Activated CD8-positive, alpha-beta memory T cell treated with anti-CD3 and anti-CD28 coated beads, Interleukin-2, amount 50 U/mL, for 24 hours (primary cell): ENCODE data around the gene CLUH.

Experiments
- DNase-seq: peaks from one replicate; pipeline ENCODE4 v3.0.0-alpha.2; 2020; ENCODE audit errors: extremely low read depth

The CLUH gene

GRCh38 chr17:2721603-2722002 lies 10.0 kb upstream of the CLUH start:
- no peak for DNase-seq

DNA sequence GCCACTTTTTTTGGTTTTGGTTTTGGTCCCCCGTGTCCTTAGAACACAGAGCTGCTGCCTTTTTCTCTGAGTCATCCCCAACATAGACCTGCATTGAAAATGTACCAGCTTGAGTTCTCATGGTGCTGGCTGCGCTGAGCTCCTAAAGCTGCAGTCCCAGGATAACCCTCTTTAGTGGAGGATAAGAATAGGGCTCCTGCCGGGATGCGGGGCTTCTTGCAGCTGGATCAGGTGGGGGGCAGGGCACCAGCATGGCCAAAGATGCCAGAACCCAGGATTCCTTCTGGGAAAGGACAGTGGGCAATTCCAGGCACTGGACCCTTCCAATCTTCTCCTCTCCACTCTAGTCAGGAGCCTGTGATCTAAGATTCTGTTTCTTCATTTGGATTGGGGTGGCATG lies 8.3 kb upstream of the CLUH start:
- no peak for DNase-seq

GRCh38 chr17:2718150-2718938 lies 6.8 kb upstream of the CLUH start:
- no peak for DNase-seq

- DNase-seq, result no peak
Observed at GRCh38 chr17:2716649-2717048, 5.1 kb upstream of the CLUH start.

DNA sequence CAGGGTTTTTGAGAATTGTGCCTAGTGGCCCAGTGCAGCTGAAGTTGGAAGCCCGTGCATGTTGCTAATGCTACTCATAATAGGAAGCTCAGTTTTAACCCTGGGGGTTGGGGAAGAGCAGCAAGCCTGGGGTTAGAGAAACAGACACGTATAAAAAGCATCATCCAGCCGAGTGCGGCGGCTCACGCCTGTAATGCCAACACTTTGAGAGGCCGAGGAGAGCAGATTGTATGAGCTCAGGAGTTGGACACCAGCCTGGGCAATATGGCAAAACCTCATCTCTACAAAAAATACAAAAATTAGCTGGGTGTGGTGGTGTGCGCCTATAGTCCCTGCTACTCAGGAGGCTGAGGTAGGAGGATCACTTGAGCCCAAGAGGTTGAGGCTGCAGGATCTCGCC lies 2.3 kb upstream of the CLUH start:
- no peak for DNase-seq

DNA sequence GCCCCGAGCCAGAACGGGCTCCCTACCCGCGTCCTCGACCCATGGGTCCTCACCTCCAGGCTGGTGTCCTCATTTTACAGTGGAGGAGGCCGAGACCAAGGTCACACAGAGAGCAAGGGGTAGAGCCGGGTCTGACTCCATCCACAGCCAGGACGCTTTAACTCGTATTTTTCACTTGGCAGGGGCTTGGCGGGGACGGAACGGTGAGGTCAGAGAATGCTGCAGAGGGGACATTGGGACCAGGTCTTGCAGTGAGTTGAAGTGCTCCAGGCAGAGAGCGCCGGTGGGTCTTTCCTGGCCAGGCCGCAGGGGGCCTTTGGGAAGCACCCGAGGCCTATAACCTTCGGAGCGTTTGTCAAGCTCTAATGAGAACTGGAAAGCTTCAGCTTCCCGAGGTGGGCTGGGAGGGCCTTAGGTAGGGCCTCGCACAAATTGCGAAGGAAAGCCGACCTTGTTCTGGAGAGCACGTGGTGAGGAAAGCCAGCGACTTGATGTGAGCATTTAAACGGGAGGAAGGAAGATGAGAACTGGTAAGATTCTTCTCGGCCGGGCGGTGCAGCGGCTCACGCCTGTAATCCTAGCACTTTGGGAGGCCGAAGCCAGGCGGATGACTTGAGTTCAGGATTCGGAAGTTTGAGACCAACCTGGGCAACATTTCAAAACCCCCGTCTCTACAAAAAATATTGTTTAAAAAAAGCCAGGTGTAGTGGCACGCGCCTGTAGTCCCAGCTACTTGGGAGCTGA lies 908 bp upstream of the CLUH start:
- DNase-seq, result no peak

GRCh38 chr17:2710803-2711607 lies 559 bp downstream of the CLUH start:
- DNase-seq, result no peak

- DNase-seq, result no peak
Observed at GRCh38 chr17:2710071-2710802, 1.3 kb downstream of the CLUH start.

- no peak for DNase-seq
Observed at GRCh38 chr17:2709183-2709661, 2.3 kb downstream of the CLUH start.

- DNase-seq, result no peak
Observed at GRCh38 chr17:2708585-2709182, 2.9 kb downstream of the CLUH start.

GRCh38 chr17:2707721-2708584 lies 3.6 kb downstream of the CLUH start:
- no peak for DNase-seq

DNA sequence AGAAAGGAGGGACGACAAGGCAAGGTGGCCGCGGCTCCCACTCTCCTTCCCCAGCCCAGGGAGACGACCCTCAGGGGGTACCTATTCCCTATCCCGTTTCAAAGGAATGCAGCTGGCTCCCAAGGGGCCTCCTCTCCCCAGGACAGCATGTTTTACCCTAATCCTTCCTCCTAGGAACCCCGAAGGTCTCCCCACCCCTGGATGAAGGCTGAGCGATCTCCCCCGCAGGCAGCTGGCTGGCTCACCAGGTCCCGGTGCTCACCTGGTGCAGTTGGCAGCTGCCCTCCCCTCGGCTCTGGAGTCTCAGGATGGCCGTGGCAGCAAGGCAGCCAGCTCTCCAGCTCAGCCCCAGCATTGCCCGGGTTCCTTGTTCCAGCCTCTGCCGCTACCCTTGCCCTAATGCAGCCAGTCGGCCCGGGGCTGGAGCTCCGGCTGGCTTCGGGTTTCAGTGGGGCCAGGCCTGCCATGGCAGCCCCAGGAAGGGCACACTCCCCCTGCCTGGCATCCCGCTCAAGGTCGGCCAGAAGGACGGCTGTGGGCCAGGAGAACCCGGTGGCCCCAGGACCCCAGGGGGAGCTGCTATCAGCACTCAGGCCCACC lies 4.6 kb downstream of the CLUH start:
- DNase-seq, result no peak

- DNase-seq, result no peak
Observed at GRCh38 chr17:2705888-2706795, 5.4 kb downstream of the CLUH start.

- no peak for DNase-seq
Observed at GRCh38 chr17:2705263-2705662, 6.3 kb downstream of the CLUH start.

- DNase-seq, result no peak
Observed at GRCh38 chr17:2704890-2705248, 6.7 kb downstream of the CLUH start.

DNA sequence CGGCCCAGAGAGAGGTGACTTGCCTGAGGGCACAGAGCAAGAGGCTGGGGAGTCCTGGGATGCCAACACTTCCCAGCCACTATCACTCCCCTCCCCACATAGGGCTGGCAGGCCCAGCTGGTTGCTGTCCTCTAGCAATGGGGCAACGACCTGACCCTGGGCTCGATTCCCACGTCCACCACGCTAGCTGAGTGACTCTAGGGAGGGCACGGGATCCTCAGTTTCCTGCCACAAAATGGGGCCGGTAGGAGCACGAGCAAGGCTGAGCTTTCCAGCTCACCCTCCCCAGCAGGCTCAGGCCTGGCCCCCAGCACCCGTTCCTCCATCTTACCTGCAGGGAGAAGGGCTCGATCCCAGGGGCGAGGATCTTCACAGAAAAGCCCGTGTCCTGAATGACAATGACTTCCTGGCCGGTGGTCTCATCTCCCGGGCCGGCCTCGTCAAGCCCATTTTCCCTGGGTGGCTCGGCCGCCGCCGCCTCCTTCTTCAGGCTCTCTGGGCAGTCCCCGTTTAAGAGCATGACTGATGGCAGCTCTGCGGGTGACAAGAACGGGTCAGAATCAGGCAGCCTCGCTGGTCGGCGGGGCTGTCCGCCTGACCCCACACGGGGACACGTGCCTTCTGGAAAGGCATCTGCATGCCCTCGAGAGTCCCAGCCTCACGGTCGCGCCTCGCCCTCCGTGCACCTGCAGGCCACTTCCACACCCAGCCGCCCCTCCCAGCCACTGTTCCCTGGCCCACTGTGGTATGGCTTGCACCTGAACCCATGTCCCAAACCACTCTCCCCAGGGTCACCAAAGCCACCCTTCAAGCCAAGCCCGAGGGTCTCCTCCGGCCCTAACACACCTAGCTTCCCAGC lies 7.3 kb downstream of the CLUH start:
- no peak for DNase-seq

GRCh38 chr17:2703606-2704005 lies 8.0 kb downstream of the CLUH start:
- DNase-seq, result no peak

DNA sequence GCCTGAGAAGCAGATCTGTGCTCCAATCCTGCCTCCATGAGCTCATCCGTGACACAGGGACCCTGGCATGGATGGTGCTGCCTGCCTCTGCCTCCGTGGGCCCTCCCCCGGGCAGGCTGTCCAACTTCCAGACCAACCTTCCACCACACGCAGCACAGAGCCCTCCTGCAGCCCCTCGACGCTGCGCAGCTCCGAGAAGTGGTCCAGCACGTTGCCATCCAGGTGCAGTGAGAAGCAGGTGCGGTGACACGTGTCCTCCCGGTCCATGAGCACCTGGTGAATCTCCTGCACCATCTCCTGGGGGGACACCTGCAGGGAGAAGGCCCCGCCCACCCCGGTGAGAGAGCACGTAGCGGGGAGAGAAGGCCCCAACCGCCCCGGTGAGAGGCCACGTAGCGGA lies 8.4 kb downstream of the CLUH start:
- DNase-seq, result no peak
